Activated gamma-delta T cell treated with Interleukin-2 at 50 U/mL for 16 hours (primary cell): ENCODE results near the gene ACTR3C.
A peak's percentile ranks its signal among the peaks of the same experiment; 100 is the strongest.
"Not testable (repeated sequence)": the region's sequence is repeated elsewhere in the genome, so short reads cannot be mapped to it uniquely, and the experiment has no call there.

ENCODE experiments used
- DNase-seq: peaks from one replicate; pipeline ENCODE4 v3.0.0-alpha.2; 2020

Gene ACTR3C

DNA sequence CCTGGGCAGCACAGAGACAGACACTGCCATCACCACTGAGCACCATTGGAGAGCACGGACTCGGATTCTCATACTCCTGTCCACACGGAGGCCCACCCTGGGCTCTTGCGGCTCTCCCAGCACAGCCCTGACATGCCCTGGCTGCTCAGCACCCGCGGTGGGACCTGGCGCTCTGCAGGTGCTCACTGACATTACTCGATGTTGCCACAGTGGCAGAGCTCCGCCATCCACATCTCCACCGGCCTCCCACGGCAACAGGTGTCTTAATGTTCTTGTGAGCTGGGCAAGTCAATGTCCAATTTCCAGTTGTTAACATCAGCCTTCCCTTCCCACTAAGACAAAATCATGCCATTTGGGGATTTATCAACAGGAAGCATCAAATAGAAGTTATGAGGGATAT, 45.0 kb downstream of the ACTR3C start:
- DNase-seq: not testable (repeated sequence)

DNA sequence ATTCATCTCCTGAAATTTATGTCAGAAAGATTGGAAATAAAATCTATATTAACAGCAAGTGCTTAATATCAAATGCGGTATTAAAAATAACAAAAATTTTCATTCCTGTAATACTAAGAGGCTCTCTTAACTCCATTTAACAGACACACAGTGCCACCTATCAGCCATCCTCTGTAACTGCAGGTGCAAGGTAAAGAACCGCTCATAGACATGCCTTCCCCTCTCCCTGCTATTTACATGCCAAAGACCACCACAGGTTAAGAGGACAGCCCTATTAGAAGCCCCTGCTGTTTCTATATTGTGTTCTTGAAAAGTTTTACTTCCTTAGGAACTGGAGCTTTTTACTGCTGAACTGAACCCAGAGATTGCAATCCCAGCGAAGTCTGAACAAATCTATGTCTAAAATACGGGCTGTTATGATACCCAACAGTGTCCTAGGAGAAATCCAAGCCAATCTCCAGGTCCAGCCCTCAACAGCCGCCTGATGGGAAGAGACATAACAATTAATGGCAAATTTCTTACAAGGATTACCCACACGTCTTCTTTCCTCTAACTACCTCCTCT, 47.1 kb downstream of the ACTR3C start:
- peak; percentile 10 for DNase-seq

DNA sequence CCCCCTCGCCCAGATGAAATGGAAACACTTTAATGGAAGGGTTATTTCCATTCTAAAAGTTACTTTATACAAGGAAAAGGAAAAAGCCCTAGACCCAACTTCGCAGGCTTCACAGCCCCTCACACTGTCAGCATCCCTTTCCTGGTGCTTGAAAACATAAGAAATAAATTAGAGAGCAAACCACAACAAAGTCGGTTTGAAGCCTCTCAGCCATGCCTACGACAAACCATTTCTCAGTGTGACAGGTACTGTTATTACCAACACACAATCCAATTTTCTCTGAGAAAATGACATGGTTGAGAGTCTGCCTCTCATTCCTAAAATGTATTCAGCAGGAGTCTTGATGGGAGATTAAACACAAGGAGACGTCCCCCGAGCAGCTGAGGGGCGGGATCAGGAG, 51.4 kb downstream of the ACTR3C start:
- DNase-seq: not testable (repeated sequence)

DNA sequence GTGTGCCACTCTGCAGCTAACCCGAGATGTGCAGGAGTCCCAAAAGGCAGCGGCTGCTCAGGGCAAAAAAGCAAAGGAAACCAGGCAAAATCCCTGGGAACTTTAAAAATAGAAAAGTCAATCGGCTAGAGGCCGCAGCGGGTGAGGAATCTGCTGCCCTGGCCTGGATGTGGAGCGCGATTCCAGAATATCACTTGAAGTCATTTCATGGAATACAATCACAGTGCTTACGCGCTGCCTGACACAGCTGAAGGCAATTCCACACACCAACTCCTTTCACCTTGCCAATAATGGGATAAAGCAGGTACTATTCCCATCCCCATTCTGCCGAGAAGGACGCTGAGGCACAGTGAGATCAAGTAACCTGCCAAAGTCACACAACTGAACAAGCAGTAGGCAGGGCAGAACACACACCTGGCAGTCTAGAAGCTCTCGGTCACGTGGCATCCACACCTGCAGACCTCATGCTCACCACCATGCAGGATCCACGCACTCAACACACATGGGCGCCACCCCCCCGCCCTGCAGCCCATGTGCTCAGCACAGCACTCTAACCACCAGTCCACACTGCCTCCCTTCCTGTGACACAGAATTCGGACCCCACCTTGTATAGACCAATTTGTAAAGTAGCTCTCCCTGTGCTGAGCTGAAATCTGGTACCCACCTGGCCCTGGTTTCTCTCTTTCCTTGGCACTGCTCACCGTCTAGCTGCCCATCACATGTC, 53.1 kb downstream of the ACTR3C start:
- DNase-seq: not testable (repeated sequence)

DNA sequence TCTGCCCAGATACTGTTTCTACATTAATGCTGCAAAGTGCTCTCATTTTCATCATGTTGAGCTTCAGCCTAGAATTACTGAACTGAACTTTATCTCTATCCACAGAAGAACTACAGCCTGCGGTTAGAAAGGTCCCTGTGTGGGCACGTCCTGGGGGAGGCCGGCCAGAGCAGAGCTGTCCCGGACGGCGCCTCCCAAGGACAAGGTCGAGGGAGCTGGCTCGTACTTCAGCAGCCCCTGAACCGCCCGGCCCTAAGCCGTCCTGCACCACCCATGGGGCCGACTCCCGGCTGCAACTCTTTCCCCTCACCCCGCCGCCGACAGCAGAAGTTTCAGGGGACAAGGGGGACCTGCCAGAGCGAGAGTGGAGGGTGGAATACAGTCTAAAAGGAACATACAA, 54.5 kb downstream of the ACTR3C start:
- DNase-seq: not testable (repeated sequence)

DNA sequence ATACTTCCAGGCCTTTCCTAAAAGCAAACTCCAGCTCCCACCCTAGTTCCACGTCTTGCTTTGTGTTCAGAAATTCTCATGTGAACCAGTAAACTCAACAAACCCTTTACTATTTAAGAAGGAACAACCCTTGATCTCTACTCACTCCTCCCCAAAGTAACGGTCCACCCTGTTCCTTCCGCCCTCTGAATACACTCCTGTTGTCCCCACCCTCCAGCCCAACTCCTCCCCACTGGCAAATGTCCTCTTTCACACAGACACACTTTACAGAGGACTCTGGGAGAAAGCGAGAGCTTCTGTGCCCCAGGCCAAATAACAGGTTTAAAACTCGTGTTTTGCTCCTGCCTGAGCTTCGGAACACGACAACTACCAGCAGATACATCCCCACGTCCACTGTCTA, 55.1 kb downstream of the ACTR3C start:
- not testable (repeated sequence) for DNase-seq

DNA sequence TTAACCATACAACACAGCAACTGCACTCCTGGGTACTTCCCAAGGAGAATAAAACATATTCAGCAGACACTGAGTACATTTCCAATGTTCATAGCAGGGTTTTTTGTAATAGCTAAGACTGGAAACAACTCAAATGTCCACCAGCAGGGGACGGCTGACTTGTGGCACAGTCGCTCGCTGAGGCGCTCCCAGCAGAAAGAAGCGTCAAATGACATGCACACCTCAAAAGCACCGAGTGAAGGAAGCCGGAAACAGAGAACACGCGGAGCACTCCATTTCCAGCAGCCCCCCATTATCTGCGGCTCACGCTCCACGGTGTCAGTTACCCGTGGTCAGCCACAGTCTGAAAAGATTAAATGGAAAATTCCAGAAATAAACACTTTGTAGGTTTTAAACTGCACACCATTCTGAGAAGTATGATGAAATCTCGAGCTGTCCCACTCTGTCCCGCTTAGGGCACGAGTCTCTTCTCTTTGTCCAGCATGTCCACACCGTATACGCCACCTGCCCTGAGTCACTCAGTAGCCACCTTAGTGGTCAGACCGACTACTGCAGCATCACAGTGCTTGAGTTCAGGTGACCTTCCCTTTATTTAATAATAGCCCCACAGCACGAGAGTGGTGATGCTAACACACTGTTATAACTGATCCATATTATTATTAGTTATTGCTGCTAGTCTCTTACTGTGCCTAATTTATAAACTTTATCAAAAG, 56.2 kb downstream of the ACTR3C start:
- not testable (repeated sequence) for DNase-seq

DNA sequence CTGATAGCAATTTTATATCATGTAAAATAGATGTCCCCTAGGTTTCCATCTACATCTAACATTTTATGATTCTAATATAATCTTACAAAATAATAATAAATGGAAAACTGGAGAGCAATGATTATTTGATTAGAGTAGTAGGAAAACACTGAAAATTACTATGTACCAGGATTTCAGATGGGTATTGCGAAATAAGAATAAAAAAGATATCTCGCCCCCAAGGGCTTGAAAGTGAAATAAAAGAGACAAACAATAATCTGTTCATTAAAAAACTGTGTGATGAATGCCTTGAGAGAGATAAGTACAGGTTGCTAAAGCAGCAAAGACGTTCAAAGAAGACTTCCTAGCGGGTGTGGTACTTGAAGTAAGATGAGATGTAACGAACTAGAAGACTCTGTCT, 60.7 kb downstream of the ACTR3C start:
- DNase-seq: not testable (repeated sequence)

DNA sequence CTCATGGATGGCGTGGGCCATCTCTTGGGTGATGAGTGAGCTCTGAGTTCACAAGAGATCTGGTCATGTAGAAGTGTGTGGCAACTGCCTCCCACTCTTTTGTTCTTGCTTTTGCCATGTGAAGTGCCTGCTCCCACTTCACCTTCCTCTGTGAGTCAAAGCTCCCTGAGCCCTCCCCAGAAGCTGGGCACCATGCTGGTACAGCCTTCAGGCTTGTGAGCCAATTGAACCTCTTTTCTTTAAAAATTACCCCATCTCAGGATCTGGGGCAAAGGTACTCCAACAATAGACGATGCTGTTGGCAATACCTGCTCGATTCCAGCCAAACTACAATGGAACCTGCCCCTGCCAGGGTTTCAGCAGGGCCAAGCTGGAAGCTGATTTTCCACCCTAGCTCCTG, 75.6 kb downstream of the ACTR3C start:
- DNase-seq: not testable (repeated sequence)

DNA sequence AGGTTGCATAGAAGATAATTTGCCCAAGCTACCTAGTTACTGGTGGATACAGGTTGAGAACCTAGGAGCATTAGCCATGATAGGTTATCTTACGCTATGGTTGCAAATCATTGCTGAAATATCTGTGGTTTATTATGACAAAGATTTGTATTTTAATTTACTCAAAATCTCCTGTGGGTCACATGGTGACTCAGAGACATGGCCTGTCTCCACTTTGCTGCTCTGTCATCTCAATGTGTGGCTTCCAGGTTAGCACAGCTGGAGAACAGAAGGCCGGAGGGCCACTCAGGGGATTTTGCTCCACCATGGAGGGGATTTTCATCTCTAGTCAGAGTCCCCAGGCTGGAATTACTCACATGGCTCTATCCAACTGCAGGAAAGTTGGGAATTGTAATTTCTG, 78.1 kb downstream of the ACTR3C start:
- not testable (repeated sequence) for DNase-seq

DNA sequence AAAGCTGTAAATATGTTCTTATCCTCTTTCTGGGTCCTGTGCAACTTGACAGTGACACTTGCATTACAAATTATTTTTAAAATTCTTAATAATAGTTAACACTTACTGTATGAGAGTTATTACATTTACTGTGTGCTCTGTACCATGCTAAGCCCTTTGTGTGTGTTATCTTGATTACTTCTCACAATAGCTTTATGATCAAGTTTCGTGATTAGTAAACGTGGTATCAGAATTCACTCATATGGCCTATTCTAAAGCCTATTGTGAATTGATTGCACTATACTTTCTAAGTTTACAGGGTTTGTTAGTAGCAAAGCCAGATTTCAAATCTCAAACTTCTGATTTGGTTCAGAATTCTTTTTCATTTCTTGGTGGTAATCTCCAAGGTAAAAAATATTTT, 80.4 kb downstream of the ACTR3C start:
- not testable (repeated sequence) for DNase-seq

DNA sequence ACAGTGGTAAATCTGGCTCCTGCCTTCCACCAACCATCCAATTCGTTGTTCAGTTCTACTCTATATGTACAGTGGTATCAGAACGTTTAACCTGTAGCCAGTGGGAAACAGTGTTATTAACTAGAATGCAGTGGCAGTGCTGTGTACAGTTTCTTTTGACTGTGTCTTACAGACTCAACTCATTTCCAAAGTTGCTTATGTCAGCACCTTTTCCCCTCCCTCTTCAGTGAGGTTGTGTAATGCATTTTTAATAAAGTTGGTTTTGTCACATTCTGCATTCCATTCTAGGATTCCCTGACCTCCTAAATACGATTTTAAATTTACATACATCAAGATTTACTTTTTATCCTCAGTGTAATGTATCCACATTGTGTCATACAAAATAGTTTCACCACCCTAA, 97.9 kb downstream of the ACTR3C start:
- DNase-seq: not testable (repeated sequence)

DNA sequence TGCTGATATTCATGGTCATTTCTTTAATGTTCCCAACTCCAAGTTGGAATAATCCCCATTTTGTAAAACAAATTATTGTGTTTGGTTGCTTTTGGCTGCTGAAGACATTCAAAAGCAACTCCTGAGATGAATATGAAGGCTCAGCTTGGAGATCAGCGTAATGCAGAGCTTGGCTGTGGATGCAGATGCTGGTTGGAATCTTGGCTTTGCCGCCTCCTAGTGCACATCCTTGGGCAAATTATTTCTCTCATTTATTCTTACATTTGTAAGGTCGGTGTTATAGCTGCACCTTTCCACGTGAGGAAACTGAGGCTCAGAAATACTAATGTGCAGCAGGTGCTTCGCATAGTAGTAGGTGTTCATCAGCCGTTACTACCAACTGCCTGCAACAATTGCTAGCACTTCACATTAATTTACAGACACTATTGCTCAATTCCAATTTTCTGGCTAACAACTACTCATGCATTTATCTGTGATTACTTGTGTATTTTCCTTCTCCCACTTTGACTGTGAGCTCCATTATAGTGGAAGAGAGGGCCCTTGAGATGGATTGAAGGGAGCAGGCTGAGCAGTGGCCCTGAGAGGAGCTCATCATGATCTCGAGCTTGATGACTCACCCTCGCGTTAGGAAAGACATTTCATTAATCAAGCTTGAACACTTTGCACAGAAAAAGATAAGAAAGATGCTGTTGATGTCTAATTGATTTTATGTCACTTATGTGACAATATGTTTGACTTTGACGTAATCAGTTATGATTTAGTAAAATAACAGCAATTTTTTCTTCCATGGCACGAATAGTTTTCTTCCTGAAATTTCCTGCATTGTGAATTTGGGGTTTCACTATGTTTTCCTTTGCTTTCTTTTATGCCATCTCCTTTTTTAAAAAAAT, 101.0 kb downstream of the ACTR3C start:
- not testable (repeated sequence) for DNase-seq

DNA sequence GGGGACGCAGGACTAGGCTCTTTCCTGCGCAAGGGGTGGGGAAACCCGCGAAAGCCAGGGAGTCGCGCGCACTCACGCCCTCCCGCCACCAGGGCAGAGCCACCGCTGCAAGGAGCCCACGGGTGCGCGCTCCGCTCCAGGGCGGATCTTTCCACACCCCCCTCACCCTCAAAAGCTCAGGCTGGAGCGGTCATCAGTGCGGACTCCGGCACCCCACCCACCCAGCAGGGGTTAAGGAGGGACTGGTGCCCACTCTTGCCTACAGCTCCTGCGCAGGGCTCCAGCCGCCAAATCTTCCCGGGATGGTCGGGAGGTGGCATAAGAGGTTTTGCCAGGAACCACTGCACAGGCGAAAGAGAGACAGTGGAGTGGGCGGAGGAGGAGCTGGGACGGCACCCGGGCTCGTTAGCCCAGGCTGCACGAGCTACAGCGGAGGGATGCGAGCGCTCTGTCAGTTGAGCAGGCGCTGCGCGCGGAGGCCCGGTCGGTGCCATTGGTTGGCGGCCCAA, 102.6 kb downstream of the ACTR3C start:
- DNase-seq: not testable (repeated sequence)

DNA sequence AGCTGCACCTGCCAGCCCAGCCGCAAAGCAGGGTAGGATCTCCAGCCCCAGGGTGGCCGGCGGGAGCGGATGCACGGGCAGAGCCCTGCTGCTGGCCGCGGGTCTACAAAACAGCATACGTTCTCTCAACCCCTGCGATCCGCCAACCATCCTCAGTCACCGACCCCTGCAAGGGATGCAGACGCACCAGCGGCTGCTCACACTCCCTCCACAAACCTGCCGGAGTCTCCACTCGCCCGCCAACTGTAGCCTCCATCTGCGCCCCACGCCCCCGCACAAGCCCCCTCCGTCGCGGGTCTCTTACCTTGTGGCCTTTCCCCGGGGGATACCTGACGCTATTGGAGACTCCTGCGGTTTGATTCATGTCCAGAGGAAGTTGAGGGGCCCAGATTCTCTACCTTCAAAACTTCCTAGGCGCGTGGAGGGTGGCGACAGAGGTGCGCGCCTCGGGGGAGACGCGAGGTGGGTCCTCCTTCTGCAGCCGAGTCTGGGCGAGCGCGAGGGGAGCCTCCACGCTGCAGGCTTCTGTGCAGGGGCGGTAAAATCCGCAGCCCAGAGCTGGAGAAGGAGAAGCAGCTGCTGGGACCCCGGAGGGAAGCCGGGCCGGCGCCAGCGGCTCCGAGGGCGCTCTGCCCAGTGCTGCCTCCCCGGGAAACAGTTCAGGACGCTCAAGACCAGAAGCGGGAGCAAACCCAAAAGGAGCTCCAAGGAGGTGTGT, 103.2 kb downstream of the ACTR3C start:
- DNase-seq: not testable (repeated sequence)

DNA sequence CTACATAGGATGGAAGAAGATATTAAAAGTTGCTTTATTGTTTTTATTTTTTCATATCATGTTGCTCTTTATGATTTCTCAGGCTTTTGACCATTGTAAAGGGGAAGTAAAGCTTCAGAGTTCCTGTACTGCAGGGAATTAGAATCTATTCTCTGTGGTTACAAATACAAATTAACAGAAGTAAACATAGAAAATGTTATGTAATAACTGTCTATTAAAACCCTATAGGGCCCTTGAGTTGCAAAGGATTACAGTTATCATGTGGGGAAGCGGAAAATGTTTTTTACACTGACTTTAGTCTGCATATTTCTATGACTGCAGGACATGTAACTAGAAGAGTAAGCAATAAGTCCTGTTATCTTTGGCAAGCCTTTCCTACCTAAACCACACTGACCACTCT, 116.5 kb downstream of the ACTR3C start:
- not testable (repeated sequence) for DNase-seq

DNA sequence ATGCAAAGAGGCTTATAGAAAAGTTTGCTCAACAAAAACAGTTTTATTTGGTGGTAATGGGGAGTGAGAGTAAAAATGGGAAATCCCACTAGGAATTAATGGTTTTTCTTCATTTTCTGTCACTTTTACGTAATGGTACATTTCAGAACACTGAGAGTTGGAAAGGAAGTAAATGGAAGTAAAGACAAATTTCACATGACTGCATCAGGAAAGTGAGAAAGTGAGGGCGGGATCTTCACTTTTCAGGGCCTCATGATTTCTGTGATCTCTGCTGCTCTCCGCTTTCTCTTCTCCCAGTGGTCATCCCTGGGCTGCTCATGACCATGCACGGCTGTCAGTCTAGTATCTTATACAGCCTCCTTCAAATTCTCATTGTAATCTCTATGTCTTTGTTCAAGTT, 117.5 kb downstream of the ACTR3C start:
- not testable (repeated sequence) for DNase-seq

DNA sequence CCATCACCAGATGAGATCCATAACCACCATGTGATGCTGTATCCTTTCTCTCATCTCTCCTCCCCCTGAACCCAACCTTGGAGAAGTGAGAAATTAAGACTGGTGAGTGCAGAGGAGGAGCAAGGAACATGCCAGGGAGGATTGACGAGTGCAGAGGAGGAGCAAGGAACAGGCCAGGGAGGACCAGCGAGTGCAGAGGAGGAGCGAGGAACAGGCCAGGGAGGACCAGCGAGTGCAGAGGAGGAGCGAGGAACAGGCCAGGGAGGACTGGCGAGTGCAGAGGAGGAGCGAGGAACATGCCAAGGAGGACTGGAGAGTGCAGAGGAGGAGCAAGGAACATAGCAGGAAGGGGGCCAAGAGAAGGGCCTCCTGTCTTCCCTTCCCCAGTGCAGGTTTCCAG, 118.8 kb downstream of the ACTR3C start:
- not testable (repeated sequence) for DNase-seq

DNA sequence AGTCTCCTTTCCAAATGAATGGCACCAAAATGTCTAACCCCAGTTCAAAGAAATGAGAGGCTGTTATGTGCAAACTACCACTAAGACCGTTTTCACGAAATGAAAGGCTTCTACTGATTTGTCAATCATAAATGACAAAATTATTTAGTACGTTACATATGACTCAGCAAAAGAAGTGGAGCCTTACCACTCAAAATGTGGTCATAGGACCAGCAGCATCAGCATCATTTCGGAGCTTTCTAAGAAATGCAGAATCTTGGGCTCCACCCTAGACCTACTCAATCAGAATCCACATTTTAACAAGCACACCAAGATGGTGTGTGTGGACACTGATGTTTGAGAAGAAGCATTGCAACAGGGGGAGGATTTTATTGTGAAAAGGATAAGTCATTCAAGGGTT, 120.5 kb downstream of the ACTR3C start:
- not testable (repeated sequence) for DNase-seq
